HEK293T (cell line): ENCODE measurements around the gene SORCS3.

ENCODE experiments used
- ARNT ChIP-seq: fragments of 450-650 bp; IDR thresholded peaks from 2 replicates; pipeline ENCODE4 v1.6.1; 2017; ENCODE audit warnings: mild to moderate bottlenecking
- NFRKB ChIP-seq: fragments of 450-650 bp; IDR thresholded peaks from 2 replicates; pipeline ENCODE4 v1.6.1; 2016; ENCODE audit warnings: mild to moderate bottlenecking, moderate library complexity
- SP1 ChIP-seq: fragments of 450-650 bp; IDR thresholded peaks from 2 replicates; pipeline ENCODE4 v1.6.1; 2017
- SUZ12 ChIP-seq: fragments of 450-650 bp; IDR thresholded peaks from 2 replicates; pipeline ENCODE4 v1.6.1; 2016; ENCODE audit warnings: mild to moderate bottlenecking

DNA sequence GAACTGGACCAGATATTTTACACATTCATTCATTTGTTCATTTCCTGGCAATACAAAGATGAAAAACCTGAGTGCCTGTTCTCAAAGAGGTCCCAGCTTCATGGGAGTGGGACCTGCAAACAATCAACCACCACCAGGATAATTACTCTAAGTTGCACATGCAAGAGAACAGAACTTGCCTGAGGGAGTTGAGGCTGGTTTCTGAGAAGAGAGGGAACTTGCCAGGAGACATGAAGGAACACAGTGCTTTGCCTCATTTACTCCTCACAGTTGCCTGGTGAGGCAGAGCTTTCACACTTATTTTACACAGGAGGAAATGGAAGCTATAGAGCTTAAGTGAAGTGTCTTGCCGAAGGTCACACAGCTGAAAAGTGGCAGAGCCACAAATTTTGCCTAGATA lies 170.1 kb downstream of the SORCS3 start:
- TF ChIP-seq ARNT, result no peak
- TF ChIP-seq SP1, result no peak
- TF ChIP-seq NFRKB, result no peak
- no peak for TF ChIP-seq SUZ12
